Putamen (tissue), 1 donor: Measurements from ENCODE around the gene MIEN1.
"Not testable (repeated sequence)": the region's sequence is repeated elsewhere in the genome, so short reads cannot be mapped to it uniquely, and the experiment has no call there.

Source experiments
- DNase-seq: peaks from one replicate; pipeline ENCODE4 v3.0.0-alpha.2; 2016; ENCODE audit warnings: low spot score

MIEN1 gene

DNA sequence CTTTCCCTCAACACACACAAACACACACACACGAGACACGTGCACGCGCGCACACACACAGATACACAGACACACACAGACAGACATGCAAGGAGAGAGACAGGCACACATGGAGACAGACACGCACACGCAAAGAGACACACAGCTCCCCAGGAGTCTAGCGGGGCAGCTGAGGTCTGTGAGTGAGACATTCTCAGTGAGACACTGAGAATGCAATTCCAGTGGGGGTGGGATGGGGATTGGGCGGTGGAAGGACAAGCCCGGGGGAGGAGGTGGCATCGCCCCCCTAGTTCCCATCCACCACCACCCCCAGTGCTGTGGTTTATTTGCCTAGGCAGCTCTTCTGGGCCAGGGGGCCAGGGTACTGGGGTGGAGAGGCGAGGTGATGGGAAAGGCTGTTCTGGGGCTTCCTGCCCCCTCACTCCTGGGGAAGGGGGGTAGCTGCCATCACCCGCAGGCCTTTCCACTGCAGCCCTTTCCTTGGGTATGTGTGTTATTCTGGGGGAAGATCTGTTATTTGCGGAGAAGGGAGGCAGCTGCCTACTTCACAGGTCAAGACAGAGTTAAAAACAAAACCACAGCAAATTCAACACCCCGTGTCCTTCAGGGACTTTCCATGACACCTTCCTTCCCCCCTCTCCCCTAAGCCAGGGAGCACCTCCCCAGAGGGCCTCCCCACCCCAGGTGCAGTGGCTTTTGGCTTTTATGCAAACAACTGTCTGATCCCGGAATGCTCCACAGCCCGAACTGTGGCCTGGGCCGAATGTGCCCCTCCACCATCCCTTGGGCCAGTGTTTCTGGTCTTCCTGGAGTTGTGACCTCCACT, 25.4 kb upstream of the MIEN1 start:
- no peak for DNase-seq

- no peak for DNase-seq
Observed at GRCh38 chr17:39754958-39755553, 24.7 kb upstream of the MIEN1 start.

DNA sequence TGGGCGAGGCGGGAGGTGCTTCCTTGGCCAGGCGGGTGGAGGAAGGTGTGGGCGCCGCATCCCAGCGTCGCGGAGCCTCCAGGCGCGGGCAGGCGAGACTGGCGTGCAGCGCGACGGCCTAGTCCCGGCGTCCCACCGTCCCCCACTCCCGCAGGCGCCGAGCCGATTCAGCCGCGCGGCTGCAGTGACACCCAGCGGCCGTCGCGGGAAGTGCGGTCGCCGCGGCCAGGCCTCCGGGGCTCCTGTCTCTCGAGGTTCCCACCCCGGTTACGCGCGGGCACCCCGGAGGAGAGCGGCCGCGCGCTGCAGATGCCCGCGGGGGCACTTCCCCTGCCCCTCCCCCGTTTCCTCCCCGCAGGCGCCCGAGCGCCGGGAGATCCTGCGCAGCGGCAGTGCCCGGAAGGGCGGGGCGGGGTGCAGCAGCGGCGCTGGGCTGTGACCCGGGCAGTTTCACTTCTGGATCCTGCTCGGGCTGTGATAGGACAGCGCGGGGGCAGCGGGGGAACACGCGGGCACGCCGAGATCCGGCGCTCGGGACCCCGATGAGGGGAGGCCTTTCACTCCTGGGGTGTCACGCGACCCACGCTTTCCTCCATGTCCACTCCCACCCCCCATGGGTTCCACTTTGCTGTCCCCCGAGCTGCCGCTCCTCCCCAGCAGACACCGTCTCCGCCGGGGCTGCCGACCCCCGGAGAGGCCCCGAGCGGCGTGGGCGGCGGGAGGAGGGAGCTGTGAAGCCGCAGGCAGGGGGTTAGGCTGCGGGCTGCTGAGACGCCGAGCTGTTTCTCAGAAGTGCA, 24.0 kb upstream of the MIEN1 start:
- peak; percentile 88 for DNase-seq

- DNase-seq: peak; percentile 33
Observed at GRCh38 chr17:39753514-39754160, 23.3 kb upstream of the MIEN1 start.

DNA sequence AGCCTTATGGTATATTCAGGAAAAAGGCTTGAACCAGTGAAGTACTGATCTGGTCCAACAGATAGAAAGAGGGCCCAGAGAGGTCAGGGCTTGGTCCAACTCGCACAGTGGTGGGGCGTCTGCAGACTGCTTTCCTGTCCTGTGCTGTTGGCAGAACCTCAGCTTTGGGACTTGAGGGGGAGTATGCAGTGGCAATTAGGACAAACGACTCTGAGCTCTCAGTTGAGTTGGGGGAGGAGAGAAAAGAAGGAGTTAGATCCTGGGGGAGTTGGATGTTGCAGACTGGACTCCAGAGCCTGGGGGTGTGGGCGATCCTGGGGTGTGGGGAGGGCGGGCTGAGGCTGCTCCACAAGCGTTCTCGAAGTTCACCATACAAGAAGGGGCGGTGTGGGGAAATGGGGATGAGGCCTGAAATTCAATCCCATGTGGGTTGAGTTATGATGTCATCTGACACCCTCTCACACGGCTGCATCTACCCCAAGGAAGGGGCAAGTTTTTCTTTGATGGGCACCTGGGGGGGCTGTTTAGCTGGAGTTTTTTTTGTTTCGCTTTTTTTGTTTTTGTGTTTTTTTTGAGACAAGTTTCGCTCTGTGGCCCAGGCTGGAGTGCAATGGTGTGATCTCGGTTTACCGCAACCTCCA, 22.0 kb upstream of the MIEN1 start:
- no peak for DNase-seq

GRCh38 chr17:39751637-39752036, 21.3 kb upstream of the MIEN1 start:
- no peak for DNase-seq

- DNase-seq: no peak
Observed at GRCh38 chr17:39751016-39751543, 20.7 kb upstream of the MIEN1 start.

DNA sequence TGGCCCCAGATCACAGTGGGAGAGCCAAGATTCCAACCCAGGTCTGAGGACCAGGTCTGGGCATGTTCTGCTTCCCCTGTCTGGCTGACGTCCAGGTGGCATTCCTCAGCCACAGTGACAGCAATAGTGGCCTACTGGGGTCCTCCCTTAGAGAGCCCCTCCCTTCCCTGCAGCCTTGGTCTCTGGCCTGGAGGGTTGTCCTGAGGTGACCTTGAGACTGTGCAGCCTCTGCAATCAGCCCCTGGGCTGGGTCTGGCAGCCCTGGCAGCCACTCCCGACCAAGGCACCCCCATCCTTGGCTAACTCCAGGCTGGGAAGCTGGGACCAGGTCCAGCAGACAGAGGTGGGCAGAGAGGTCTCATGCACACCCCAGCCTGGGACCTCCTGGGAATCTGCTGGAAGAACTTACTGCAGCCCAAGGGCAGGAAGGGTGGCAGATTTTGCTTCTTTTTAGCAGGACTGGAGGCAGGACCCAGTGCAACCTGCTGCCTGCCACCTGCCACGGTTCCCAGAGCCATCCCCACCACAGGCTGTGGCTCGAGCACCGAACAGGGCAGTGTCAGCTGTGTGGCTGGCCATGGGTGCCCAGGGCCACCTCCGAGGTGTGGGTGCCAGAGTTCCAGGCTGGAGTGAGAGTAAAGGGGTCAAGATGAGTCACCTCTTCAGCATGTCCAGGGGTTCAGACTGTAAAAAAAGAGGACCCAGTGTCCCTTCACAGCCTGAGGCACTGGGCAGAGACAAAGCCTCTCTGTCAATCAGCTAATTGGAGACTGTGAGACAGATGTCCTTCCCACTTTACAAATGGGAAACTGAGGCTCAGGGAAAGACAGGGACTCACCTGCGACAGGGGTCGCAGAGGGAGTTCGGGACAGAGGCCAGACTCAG, 20.0 kb upstream of the MIEN1 start:
- no peak for DNase-seq

DNA sequence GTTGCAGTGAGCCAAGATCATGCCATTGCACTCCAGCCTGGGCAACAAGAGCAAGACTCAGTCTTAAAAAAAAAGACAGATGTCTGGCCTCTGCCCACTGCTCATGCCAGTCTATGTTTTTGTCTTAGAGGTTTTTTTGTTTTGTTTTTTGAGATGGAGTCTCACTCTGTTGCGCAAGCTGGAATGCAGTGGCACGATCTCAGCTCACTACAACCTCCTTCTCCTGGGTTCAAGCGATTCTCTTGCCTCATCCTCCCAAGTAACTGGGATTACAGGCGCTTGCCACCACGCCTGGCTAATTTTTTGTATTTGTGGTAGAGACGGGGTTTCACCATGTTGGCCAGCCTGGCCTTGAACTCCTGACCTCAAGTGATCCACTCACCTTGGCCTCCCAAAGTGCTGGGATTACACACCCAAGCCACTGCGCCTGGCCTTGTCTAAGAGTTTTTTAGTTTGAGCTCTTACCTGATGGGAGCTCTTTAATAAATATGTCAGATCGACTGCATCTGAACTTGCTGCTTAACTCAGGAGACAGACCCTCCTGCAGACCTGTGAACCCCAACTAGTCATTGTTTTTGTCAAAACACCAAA, 18.2 kb upstream of the MIEN1 start:
- DNase-seq: not testable (repeated sequence)

DNA sequence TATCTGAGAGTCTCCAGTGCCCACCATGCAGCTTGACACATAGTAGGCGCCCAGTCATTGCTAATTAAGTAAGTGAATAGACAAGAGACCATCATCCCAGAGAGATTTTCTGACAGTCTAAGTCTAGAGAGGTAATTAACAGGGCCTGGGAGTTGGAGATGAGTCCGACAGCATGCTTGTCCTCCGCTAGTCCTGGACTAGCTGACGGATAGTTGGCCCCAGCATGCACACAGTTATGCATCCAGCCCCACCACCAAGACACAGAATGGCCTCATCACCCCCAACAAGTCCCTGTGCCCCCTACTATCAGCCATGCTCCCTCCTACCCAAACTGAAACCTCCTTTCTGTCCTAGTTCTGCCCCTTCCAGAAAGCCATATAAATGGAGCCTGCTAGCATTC, 17.4 kb upstream of the MIEN1 start:
- no peak for DNase-seq

- DNase-seq: no peak
Observed at GRCh38 chr17:39746145-39746461, 15.8 kb upstream of the MIEN1 start.

DNA sequence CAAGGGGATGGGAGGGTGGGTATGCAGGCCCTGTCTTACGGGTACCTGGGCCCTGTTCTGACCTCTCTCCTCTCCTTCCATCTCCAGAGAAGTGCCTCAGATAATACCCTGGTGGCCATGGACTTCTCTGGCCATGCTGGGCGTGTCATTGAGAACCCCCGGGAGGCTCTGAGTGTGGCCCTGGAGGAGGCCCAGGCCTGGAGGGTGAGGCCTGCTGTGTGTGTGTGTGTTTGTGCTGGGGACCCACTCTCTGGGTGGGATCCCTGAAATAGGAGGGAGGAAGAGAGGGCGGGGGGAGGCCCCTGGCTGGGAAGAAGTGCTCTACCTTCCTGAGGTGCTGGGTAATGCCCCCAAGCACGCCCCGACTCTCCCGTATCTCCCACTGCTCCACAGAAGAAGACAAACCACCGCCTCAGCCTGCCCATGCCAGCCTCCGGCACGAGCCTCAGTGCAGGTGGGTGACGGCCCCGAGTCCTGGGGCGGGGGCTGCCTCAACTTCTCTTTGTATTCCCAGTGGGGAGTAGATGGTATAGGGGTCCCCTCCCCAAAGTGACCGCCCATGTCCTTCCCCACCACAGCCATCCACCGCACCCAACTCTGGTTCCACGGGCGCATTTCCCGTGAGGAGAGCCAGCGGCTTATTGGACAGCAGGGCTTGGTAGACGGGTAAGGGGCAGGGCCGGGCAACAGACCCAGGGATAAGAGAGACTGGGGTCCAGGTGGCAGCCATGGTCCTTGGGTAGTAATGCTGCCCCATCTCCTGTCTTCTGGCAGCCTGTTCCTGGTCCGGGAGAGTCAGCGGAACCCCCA, 15.2 kb upstream of the MIEN1 start:
- no peak for DNase-seq

DNA sequence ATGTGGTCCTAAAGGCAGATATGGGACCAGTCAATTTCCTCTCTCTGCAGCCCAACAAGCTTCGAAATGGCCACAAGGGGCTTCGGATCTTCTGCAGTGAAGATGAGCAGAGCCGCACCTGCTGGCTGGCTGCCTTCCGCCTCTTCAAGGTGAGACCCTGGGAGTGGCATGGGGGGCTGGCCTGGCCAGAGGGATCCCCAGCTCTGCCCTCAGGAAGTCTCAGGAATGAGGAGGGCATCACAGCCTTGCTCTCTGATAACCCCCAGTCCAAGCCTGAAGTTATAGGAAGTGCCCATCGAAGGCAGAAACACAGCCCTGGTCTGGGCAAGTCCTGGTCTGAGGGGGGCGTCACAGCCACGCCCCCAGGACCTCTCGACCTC, 14.5 kb upstream of the MIEN1 start:
- no peak for DNase-seq

DNA sequence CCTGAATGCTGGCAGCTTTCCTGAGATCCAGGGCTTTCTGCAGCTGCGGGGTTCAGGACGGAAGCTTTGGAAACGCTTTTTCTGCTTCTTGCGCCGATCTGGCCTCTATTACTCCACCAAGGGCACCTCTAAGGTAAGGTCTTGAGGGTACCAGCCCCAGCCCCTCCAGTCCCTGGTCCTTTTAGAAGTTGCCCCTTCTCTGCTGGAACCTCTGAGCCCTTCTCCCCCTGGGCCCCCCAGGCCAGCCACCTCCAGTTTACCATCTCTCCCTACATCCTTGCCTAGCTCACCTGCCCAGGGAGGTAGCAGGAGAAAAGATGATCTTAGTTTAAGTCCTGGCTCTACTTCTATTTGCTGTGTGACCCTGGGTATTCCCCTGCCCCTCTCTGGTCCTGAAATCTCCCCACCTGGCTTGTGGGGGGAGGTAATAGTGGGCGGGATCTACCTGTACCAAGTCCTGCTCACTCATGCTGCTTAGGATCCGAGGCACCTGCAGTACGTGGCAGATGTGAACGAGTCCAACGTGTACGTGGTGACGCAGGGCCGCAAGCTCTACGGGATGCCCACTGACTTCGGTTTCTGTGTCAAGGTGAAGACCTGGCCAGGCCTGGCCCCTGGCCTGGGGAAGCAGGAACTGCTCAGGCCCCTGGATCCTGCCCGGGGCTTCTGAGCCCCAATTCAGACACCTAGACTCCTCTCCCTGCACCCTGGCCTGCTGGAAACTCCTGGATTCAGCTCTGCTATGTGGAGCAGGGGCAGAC, 13.9 kb upstream of the MIEN1 start:
- DNase-seq: no peak

DNA sequence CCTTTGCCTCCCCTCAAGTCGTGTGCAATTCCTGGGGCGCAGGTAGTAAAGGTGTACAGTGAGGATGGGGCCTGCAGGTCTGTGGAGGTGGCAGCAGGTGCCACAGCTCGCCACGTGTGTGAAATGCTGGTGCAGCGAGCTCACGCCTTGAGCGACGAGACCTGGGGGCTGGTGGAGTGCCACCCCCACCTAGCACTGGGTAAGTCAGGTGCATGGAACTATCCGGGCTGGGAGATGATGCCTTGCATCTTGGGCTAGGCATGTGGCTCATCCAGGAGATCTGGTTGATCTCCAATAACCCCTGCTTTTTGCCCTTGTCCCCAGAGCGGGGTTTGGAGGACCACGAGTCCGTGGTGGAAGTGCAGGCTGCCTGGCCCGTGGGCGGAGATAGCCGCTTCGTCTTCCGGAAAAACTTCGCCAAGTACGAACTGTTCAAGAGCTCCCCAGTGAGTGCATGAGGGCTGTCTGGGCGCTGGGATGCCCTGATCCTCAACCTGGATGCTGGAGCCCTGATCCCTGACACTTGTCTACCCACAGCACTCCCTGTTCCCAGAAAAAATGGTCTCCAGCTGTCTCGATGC, 12.6 kb upstream of the MIEN1 start:
- DNase-seq: no peak

- DNase-seq: no peak
Observed at GRCh38 chr17:39742126-39742855, 12.0 kb upstream of the MIEN1 start.

- no peak for DNase-seq
Observed at GRCh38 chr17:39740357-39741111, 10.2 kb upstream of the MIEN1 start.
